Adrenal gland (tissue), 5 donors: Measurements from ENCODE around the gene TOGARAM1.

Experiments
- POLR2A ChIP-seq, 2 donors: fragments of 450-650 bp; IDR thresholded peaks; one replicate each; pipeline ENCODE4 v1.6.1; 2017; ENCODE audit warnings: antibody characterized with exemption in 2 of 2, mild to moderate bottlenecking in 2 of 2, moderate library complexity in 1 of 2
- TF ChIP-seq, protein P1 (sequence below), 6 experiments: fragments of 450-650 bp in 4 of 6; fragments of 200-600 bp in 2 of 6; sonication (generic) in 1 of 6; IDR thresholded peaks; 1 replicate in 5 of 6; 2 replicates in 1 of 6; pipeline versions ENCODE4 v1.5.1 to v1.8.0; 2016 to 2021; ENCODE audit warnings: antibody characterized with exemption in 6 of 6, mild to moderate bottlenecking in 2 of 6, moderate library complexity in 1 of 6
- donor health status: DM: no; HTN: no; CAD: no.

DNA sequence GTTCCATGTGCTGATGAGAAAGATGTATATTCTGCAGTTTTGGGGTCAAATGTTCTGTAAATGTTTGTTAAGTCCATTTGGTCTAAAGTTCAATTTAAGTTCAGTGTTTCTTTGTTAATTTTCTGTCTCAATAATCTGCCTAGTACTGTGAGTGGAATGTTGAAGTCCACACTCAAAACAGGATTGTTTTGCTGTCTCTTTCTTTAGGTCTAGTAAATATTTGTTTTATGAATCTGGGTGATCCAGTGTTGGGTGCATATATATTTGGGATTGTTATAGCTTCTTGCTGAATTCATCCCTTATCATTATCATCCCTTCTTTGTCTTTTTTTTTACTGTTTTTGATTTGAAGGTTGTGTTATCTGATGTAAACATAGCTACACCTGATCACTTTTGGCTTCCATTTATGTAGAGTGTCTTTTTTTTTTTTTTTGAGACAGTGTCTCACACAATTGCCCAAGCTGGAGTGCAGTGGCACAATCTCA is 95.9 kb downstream of the TOGARAM1 start:
- TF ChIP-seq, protein P1, sequence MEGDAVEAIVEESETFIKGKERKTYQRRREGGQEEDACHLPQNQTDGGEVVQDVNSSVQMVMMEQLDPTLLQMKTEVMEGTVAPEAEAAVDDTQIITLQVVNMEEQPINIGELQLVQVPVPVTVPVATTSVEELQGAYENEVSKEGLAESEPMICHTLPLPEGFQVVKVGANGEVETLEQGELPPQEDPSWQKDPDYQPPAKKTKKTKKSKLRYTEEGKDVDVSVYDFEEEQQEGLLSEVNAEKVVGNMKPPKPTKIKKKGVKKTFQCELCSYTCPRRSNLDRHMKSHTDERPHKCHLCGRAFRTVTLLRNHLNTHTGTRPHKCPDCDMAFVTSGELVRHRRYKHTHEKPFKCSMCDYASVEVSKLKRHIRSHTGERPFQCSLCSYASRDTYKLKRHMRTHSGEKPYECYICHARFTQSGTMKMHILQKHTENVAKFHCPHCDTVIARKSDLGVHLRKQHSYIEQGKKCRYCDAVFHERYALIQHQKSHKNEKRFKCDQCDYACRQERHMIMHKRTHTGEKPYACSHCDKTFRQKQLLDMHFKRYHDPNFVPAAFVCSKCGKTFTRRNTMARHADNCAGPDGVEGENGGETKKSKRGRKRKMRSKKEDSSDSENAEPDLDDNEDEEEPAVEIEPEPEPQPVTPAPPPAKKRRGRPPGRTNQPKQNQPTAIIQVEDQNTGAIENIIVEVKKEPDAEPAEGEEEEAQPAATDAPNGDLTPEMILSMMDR (IDR thresholded peaks at IDR 0.05): no peak
- TF ChIP-seq POLR2A (IDR thresholded peaks at IDR 0.05): no peak
